HEK293 (cell line): ENCODE results near the gene LARP1.

ENCODE experiments used
- AEBP2 ChIP-seq: fragments of 450-650 bp; formaldehyde crosslinking; IDR thresholded peaks from 2 replicates; pipeline ENCODE4 v1.5.1; 2016; ENCODE audit warnings: missing biosample characterization, missing genetic modification characterization, borderline replicate concordance
- CTCF ChIP-seq: fragments of 450-650 bp; formaldehyde crosslinking; IDR thresholded peaks from 2 replicates; pipeline ENCODE4 v1.5.1; 2016; ENCODE audit warnings: missing biosample characterization, missing genetic modification characterization
- YY1 ChIP-seq: fragments of 450-650 bp; formaldehyde crosslinking; IDR thresholded peaks from 2 replicates; pipeline ENCODE4 v1.5.1; 2018; ENCODE audit warnings: missing biosample characterization, missing genetic modification characterization
- ZNF202 ChIP-seq: fragments of 450-650 bp; formaldehyde crosslinking; IDR thresholded peaks from 2 replicates; pipeline ENCODE4 v1.5.1; 2016; ENCODE audit warnings: missing biosample characterization, missing genetic modification characterization, borderline replicate concordance
- ZNF274 ChIP-seq, 2 experiments: fragments of 200-500 bp in 1 of 2; fragments of 450-650 bp in 1 of 2; sonication (Bioruptor generic) in 1 of 2; formaldehyde crosslinking in 1 of 2; IDR thresholded peaks; 2 replicates each; pipeline versions ENCODE4 v1.5.1 to v1.6.1; 2014 to 2016; ENCODE audit warnings: borderline replicate concordance in 1 of 2, inconsistent platforms in 1 of 2, low read length in 1 of 2, missing biosample characterization in 1 of 2, missing genetic modification characterization in 1 of 2
- ZNF311 ChIP-seq: fragments of 450-650 bp; formaldehyde crosslinking; IDR thresholded peaks from 2 replicates; pipeline ENCODE4 v1.5.1; 2017; ENCODE audit warnings: missing biosample characterization, missing genetic modification characterization, borderline replicate concordance
- ZNF571 ChIP-seq: fragments of 450-650 bp; formaldehyde crosslinking; IDR thresholded peaks from 2 replicates; pipeline ENCODE4 v1.5.0; 2017; ENCODE audit warnings: missing biosample characterization, missing genetic modification characterization
- ZNF629 ChIP-seq: fragments of 450-650 bp; formaldehyde crosslinking; IDR thresholded peaks from 2 replicates; pipeline ENCODE4 v1.5.1; 2017; ENCODE audit warnings: missing biosample characterization, missing genetic modification characterization

- TF ChIP-seq ZNF629 (no peak), CTCF (no peak), ZNF274 (IDR thresholded peaks at IDR 0.05; ENCODE audit: low read length) (no peak), ZNF274 (tag by site-specific recombination; IDR thresholded peaks at IDR 0.05; ENCODE audit: borderline replicate concordance) (no peak), YY1 (tag by site-specific recombination) (no peak), ZNF202 (tag by site-specific recombination) (no peak), AEBP2 (tag by site-specific recombination) (no peak), ZNF571 (no peak), ZNF311 (tag by site-specific recombination) (no peak)
Measured at GRCh38 chr5:154865466-154866184, 110.4 kb downstream of the LARP1 start.
